Endothelial cell of umbilical vein (primary cell): ENCODE data around the gene DHX35. TPM values are rescaled to one million over a fixed set of nuclear protein-coding genes. Genes with fewer than 3 reads are reported as not detected.

ENCODE experiments used
- BruUV-seq: library from RNA; stranded (reverse); fragments of 400-500 nt; replicated peaks from 2 replicates; lab custom pipeline; 2021; lab: Mats Ljungman, UMichigan
- CTCF ChIA-PET: fragments of 300-600, 350-600 bp; sonication (Branson Sonifier 250); formaldehyde crosslinking; loops from one replicate; lab custom pipeline; 2021; ENCODE audit warnings: antibody characterized with exemption, inconsistent platforms; lab: Charles Lee
- POLR2A ChIA-PET: fragments of 300-600, 350-600 bp; sonication (Branson Sonifier 250); formaldehyde crosslinking; loops from one replicate; lab custom pipeline; 2021; ENCODE audit warnings: antibody characterized with exemption, inconsistent platforms; lab: Charles Lee
- DNase-seq: peaks from one replicate; pipeline ENCODE4 v3.0.0-alpha.2; 2011; ENCODE audit warnings: low read depth, low spot score
- FAIRE-seq: peaks from 2 replicates; lab custom pipeline; 2011; peaks lifted over from hg19 to GRCh38; lab: Jason Lieb, UNC
- H2AFZ ChIP-seq: 2 replicates; pipeline ENCODE4 v1.6.0; 2012; ENCODE audit warnings: low read depth, low read length, control low read depth, inconsistent platforms
- H3K27ac ChIP-seq: 2 replicates; pipeline ENCODE4 v1.5.1; 2011; ENCODE audit warnings: low read depth, mild to moderate bottlenecking, control low read depth, low read length, moderate library complexity; ENCODE audit not compliant: insufficient read depth
- H3K27me3 ChIP-seq, 2 experiments: 2 replicates each; pipeline versions ENCODE4 v1.6.0 to v1.6.1; 2011; ENCODE audit warnings: low read length in 2 of 2, mixed read lengths in 1 of 2; ENCODE audit not compliant: control insufficient read depth in 2 of 2, insufficient read depth in 2 of 2
- H3K36me3 ChIP-seq, 2 experiments: 2 replicates in 1 of 2; 3 replicates in 1 of 2; pipeline ENCODE4 v1.5.1; 2011; ENCODE audit warnings: low read length in 2 of 2, mild to moderate bottlenecking in 1 of 2, moderate library complexity in 1 of 2; ENCODE audit not compliant: control insufficient read depth in 2 of 2, insufficient read depth in 2 of 2; ENCODE audit errors: extremely low read depth in 1 of 2
- H3K4me1 ChIP-seq: 3 replicates; pipeline ENCODE4 v1.5.1; 2011; ENCODE audit warnings: mild to moderate bottlenecking, low read length; ENCODE audit not compliant: control insufficient read depth, insufficient read depth; ENCODE audit errors: extremely low read depth
- H3K4me2 ChIP-seq: 2 replicates; pipeline ENCODE4 v1.6.1; 2011; ENCODE audit warnings: low read length, control low read depth, mixed read lengths; ENCODE audit not compliant: insufficient read depth
- H3K4me3 ChIP-seq, 3 experiments: fragments of 200-600 bp in 1 of 3; sonication (generic), shearing (Covaris generic) in 1 of 3; replicated peaks in 1 of 3; 2 replicates each; pipeline ENCODE4 v1.5.1; 2011 to 2016; ENCODE audit warnings: control low read depth in 3 of 3, low read length in 3 of 3, mild to moderate bottlenecking in 2 of 3, inconsistent platforms in 1 of 3, low read depth in 1 of 3, moderate library complexity in 1 of 3; ENCODE audit not compliant: insufficient read depth in 1 of 3
- H3K79me2 ChIP-seq: 2 replicates; pipeline ENCODE4 v1.6.0; 2012; ENCODE audit warnings: low read length, inconsistent platforms; ENCODE audit not compliant: control insufficient read depth, insufficient read depth
- H3K9ac ChIP-seq: replicated peaks from 2 replicates; pipeline ENCODE3; 2011; ENCODE audit warnings: low read length, control low read depth; ENCODE audit not compliant: insufficient read depth; ENCODE audit errors: extremely low read depth
- H3K9me1 ChIP-seq: replicated peaks from 3 replicates; pipeline ENCODE4 v1.6.0; 2011; ENCODE audit warnings: mild to moderate bottlenecking, low read length; ENCODE audit not compliant: control insufficient read depth, insufficient read depth; ENCODE audit errors: extremely low read depth
- H3K9me3 ChIP-seq: replicated peaks from 2 replicates; pipeline ENCODE4 v1.5.1; 2012; ENCODE audit warnings: low read length, inconsistent platforms; ENCODE audit not compliant: control insufficient read depth, insufficient read depth
- H4K20me1 ChIP-seq: replicated peaks from 2 replicates; pipeline ENCODE3; 2011; ENCODE audit warnings: mild to moderate bottlenecking, low read length; ENCODE audit not compliant: control insufficient read depth, insufficient read depth; ENCODE audit errors: extremely low read depth
- EZH2 ChIP-seq: IDR thresholded peaks from 2 replicates; pipeline ENCODE4 v1.6.1; 2012; ENCODE audit warnings: borderline replicate concordance, low read depth, mild to moderate bottlenecking, moderate library complexity, low read length, inconsistent platforms; ENCODE audit not compliant: severe bottlenecking
- FOS ChIP-seq: IDR thresholded peaks from 2 replicates; pipeline ENCODE4 v1.6.1; 2011; ENCODE audit warnings: mild to moderate bottlenecking, low read length, moderate library complexity, borderline replicate concordance; ENCODE audit not compliant: insufficient read depth
- GATA2 ChIP-seq: IDR thresholded peaks from 2 replicates; pipeline ENCODE4 v1.7.0; 2011; ENCODE audit warnings: low read depth, mild to moderate bottlenecking, moderate library complexity, mixed read lengths, low read length; ENCODE audit not compliant: insufficient read length, insufficient read depth
- JUN ChIP-seq: IDR thresholded peaks from 2 replicates; pipeline ENCODE4 v1.6.1; 2011; ENCODE audit warnings: borderline replicate concordance, low read depth; ENCODE audit not compliant: insufficient read length, insufficient read depth
- MYC ChIP-seq: IDR thresholded peaks from one replicate; pipeline ENCODE4 v1.6.1; 2011; ENCODE audit warnings: mild to moderate bottlenecking, low read depth, low read length
- POLR2A ChIP-seq: IDR thresholded peaks from 2 replicates; pipeline ENCODE4 v1.6.1; 2012; ENCODE audit warnings: low read depth, mild to moderate bottlenecking, control low read depth, low read length
- POLR2AphosphoS5 ChIP-seq: IDR thresholded peaks from 2 replicates; pipeline ENCODE4 v1.6.1; 2012; ENCODE audit warnings: low read depth, mild to moderate bottlenecking, control low read depth, low read length, moderate library complexity; ENCODE audit not compliant: insufficient read depth
- dilution Hi-C: fragments of 300-500 bp; cut with MboI; formaldehyde crosslinking; loops from one replicate; pipeline ENCODE4 v1.15.0; 2019; ENCODE audit warnings: low sequenced_read_pairs; ENCODE audit not compliant: extremely low pct_ligation_motif_present
- intact Hi-C: fragments of 100-400 bp; cut with micrococcal nuclease; formaldehyde crosslinking; loops from one replicate; pipeline ENCODE4 v1.10.0; 2022
- polyA plus RNA-seq, 4 experiments: library from polyadenylated mRNA; depleted of rRNA in 3 of 4; stranded (reverse) in 3 of 4; unstranded in 1 of 4; fragments of >200 nt; gene quantifications; 2 replicates each; pipeline versions ENCODE4 v1.2.1 to v1.2.3, GENCODE V29; 2011 to 2012; ENCODE audit warnings: missing spikeins in 1 of 4
- total RNA-seq: library from RNA; stranded (reverse); gene quantifications from 2 replicates; pipeline ENCODE4 v1.2.3, GENCODE V29; 2021
- TF ChIP-seq, protein P1 (sequence below): IDR thresholded peaks from 2 replicates; pipeline ENCODE4 v1.6.1; 2011; ENCODE audit not compliant: insufficient read depth, insufficient read length

DHX35 gene
- total and polyA plus RNA-seq, 2 donors (not counting 3 experiments of a cell fraction or from before 2014, with no cell fraction given), result 10.0 to 13.0 TPM

- no TSS peak for BruUV-seq
- dilution Hi-C loops (no loop called here), intact Hi-C loops (no loop called here)
- no peaks in the 10 kb centered on the region for H3K9me3 ChIP-seq
- H3K4me2 ChIP-seq, result no peak overlapping the region
- DNase-seq, result no peak
- CTCF ChIA-PET, result no interaction called here
- POLR2A ChIA-PET, result no interaction called here
- H4K20me1 ChIP-seq, result no peaks in the 10 kb centered on the region
- peaks cover under 1% of the 10 kb centered on the region for H3K79me2 ChIP-seq
- H3K4me3 ChIP-seq, result no peak overlapping the region
- H3K27ac ChIP-seq, result no peak overlapping the region
- no peak for TF ChIP-seq FOS
- TF ChIP-seq, protein P1, sequence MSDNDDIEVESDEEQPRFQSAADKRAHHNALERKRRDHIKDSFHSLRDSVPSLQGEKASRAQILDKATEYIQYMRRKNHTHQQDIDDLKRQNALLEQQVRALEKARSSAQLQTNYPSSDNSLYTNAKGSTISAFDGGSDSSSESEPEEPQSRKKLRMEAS, result no peak
- no peak for TF ChIP-seq POLR2AphosphoS5
- no peak for TF ChIP-seq GATA2
- TF ChIP-seq JUN, result no peak
- TF ChIP-seq EZH2, result no peak
- no peak for TF ChIP-seq MYC
- TF ChIP-seq POLR2A, result no peak
- H3K4me1 ChIP-seq, result peaks cover 11% of the 10 kb centered on the region
- no peak for FAIRE-seq
- no peak overlapping the region for H2AFZ ChIP-seq
- H3K36me3 ChIP-seq, result peaks cover under 1 to 8% of the 10 kb centered on the region in 2 experiments
- no peaks in the 10 kb centered on the region for H3K27me3 ChIP-seq
- H3K9ac ChIP-seq, result no peak overlapping the region
- no peaks in the 10 kb centered on the region for H3K9me1 ChIP-seq
Observed at GRCh38 chr20:38957235-38957876, 4.8 kb upstream of the DHX35 start.
